NT2/D1 (cell line): ENCODE data around the gene MAPK7.

Source experiments
- YY1 ChIP-seq: IDR thresholded peaks from 2 replicates; pipeline ENCODE4 v1.6.1; 2011; ENCODE audit not compliant: insufficient read length, insufficient read depth
- ZNF274 ChIP-seq: IDR thresholded peaks from 2 replicates; pipeline ENCODE4 v1.6.1; 2011; ENCODE audit warnings: mild to moderate bottlenecking, low read depth, low read length

DNA sequence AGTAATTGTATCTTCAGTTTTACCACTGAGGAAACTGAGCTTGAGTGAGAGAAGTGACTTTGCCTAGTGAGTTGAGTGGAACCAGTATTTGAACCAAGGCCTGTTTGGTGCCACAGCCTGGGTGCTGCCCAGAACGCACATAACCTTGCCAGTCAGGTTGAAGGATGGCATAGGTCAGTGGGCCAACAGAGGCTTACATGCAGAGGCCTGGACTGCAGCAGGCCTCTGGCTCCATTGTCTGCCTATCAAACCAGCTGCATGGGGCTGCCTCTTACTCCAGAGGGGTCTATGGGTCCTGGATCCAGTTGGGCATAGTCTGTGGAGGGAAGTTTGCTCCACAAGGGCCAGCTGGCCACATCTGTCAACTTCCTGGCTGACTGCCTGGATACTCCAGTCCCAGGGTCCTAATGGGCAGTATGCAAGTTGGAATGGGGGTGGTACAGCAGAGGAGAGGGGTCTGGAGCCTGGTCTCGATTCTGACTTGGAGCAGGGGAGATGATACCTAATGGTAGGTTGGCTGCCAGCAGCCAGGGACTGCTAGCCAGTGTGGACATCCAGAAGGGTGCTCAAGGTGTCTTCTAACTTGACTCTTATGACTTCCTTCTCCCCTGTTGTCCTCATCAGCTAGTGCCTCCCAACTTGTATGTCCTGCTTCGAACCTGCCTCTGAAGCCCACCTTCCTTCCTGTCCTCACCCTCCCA is 21.6 kb downstream of the MAPK7 start:
- TF ChIP-seq YY1 (no peak), ZNF274 (no peak)
